ENCODE measurements around the gene REXO4. TPM values are rescaled to one million over a fixed set of nuclear protein-coding genes. Genes with fewer than 3 reads are reported as not detected.
"Not testable (repeated sequence)": the region's sequence is repeated elsewhere in the genome, so short reads cannot be mapped to it uniquely, and the experiment has no call there.

The REXO4 gene
- total and polyA plus RNA-seq, 2 of the 8 experiments (the other 6 are each of a cell fraction or from before 2014, with no cell fraction given) = 19.1 to 38.3 TPM

GRCh38 chr9:133451865-133452264 lies 34.1 kb upstream of the REXO4 start:
- not testable (repeated sequence) for H2BK15ac ChIP-seq (ENCODE audit: low read length); H3K79me2 ChIP-seq (ENCODE audit: control insufficient read depth in 1 of 2, insufficient read depth in 2 of 2, low read length in 2 of 2); H3K4me1 ChIP-seq (replicated peaks in 1 of 4; ENCODE audit: control insufficient read depth in 3 of 4, insufficient read depth in 4 of 4, low read length in 3 of 4); DNase-seq (ENCODE audit: low read depth in 1 of 2, low spot score in 2 of 2); H4K20me1 ChIP-seq (replicated peaks in 1 of 2; ENCODE audit: control insufficient read depth in 1 of 2, insufficient read depth in 2 of 2, low read length in 2 of 2); H3K27me3 ChIP-seq (replicated peaks in 1 of 4; ENCODE audit: control insufficient read depth in 3 of 4, extremely low read depth in 1 of 4, insufficient read depth in 3 of 4, low read length in 3 of 4); H3K14ac ChIP-seq (ENCODE audit: insufficient read length); H3K9me3 ChIP-seq (ENCODE audit: insufficient read depth in 2 of 2, low read depth in 1 of 2, low read length in 1 of 2); H2BK12ac ChIP-seq (ENCODE audit: low read depth, low read length); H3K36me3 ChIP-seq (ENCODE audit: control insufficient read depth in 2 of 4, insufficient read depth in 4 of 4, low read length in 3 of 4); H2AK5ac ChIP-seq (ENCODE audit: low read depth, low read length); H3K23me2 ChIP-seq (ENCODE audit: low read depth, low read length); H4K91ac ChIP-seq (replicated peaks; ENCODE audit: insufficient read length, low read length); H2BK5ac ChIP-seq (ENCODE audit: low read depth, low read length); H3K23ac ChIP-seq (ENCODE audit: insufficient read length); H2BK120ac ChIP-seq (replicated peaks; ENCODE audit: low read depth, low read length); H4K8ac ChIP-seq (ENCODE audit: extremely low read depth, insufficient read depth, low read length); H3K4me2 ChIP-seq (ENCODE audit: insufficient read depth in 1 of 2, low read depth in 2 of 2, low read length in 2 of 2); H3K9ac ChIP-seq (replicated peaks in 1 of 4; ENCODE audit: extremely low read depth in 1 of 4, low read depth in 3 of 4, low read length in 3 of 4); H3K18ac ChIP-seq (ENCODE audit: extremely low read depth, low read length); H2BK20ac ChIP-seq (ENCODE audit: low read length); FAIRE-seq; H3K56ac ChIP-seq (replicated peaks; ENCODE audit: insufficient read length, low read depth, low read length); H3K79me1 ChIP-seq (ENCODE audit: low read depth, low read length); H2AFZ ChIP-seq (ENCODE audit: low read length); H4K5ac ChIP-seq (ENCODE audit: insufficient read length, low read depth, low read length); H3K4me3 ChIP-seq (ENCODE audit: extremely low read depth in 1 of 4, insufficient read depth in 2 of 4, low read depth in 3 of 4, low read length in 4 of 4); H3K27ac ChIP-seq (ENCODE audit: low read depth, low read length); H3K4ac ChIP-seq (replicated peaks; ENCODE audit: insufficient read length, low read depth, low read length)
- WGBS, 2 experiments (ENCODE audit: extremely low coverage in 1 of 2, insufficient coverage in 1 of 2, insufficient read length in 1 of 2, insufficient replicate concordance in 2 of 2, low coverage in 1 of 2, low lambda C conversion rate in 2 of 2, missing lambda C conversion rate in 1 of 2) = 97% methylated on average over 5 of the region's 5 CpGs; no CpG with 5 or more reads in 1 of the 2 experiments
- CTCF ChIA-PET (ENCODE audit: partially characterized antibody) = interaction anchor here (0.6 to 6.9 kb wide), 6 partner anchors 7 to 902 kb away, joined by 3 to 64 read pairs (median 6); no protein-coding TSS in a partner anchor
- POLR2A ChIA-PET (ENCODE audit: partially characterized antibody) = interaction anchor here (1.3 kb wide), 1 partner anchor 10 kb away, joined by 3 read pairs; no protein-coding TSS in a partner anchor

Data from H1 (cell line).